Neural progenitor cell (in vitro differentiated cells): ENCODE data around the gene TRMO. TPM values are rescaled to one million over a fixed set of nuclear protein-coding genes. Genes with fewer than 3 reads are reported as not detected.

Source experiments
- DNase-seq: peaks from one replicate; pipeline ENCODE4 v3.0.0-alpha.2; 2016; ENCODE audit warnings: low spot score
- H2AFZ ChIP-seq: fragments of 200-600 bp; sonication (generic); replicated peaks from 2 replicates; pipeline ENCODE4 v1.6.1; 2016; ENCODE audit warnings: antibody characterized with exemption
- H3F3A ChIP-seq: fragments of 200-600 bp; sonication (generic); 2 replicates; pipeline ENCODE4 v1.6.1; 2016; ENCODE audit warnings: antibody characterized with exemption, low read depth
- H3K27ac ChIP-seq: fragments of 200-600 bp; sonication (generic); 2 replicates; pipeline ENCODE4 v1.5.1; 2016; ENCODE audit warnings: mild to moderate bottlenecking
- H3K27me3 ChIP-seq: fragments of 200-600 bp; sonication (generic); 2 replicates; pipeline ENCODE4 v1.6.1; 2016; ENCODE audit warnings: mild to moderate bottlenecking, moderate library complexity
- H3K36me3 ChIP-seq: fragments of 200-600 bp; sonication (generic); 2 replicates; pipeline ENCODE4 v1.5.1; 2016
- H3K4me1 ChIP-seq: fragments of 200-600 bp; sonication (generic); 2 replicates; pipeline ENCODE4 v1.6.1; 2016; ENCODE audit warnings: mixed run types
- H3K4me2 ChIP-seq: fragments of 200-600 bp; sonication (generic); 2 replicates; pipeline ENCODE4 v1.6.1; 2016
- H3K4me3 ChIP-seq: fragments of 200-600 bp; sonication (generic); 2 replicates; pipeline ENCODE4 v1.5.1; 2016
- H3K79me2 ChIP-seq: fragments of 200-600 bp; sonication (generic); 2 replicates; pipeline ENCODE4 v1.6.1; 2016; ENCODE audit warnings: low read depth
- H3K9ac ChIP-seq: fragments of 200-600 bp; sonication (generic); 2 replicates; pipeline ENCODE4 v1.6.1; 2016
- H3K9me3 ChIP-seq: fragments of 200-600 bp; sonication (generic); 2 replicates; pipeline ENCODE4 v1.5.1; 2016; ENCODE audit warnings: low read depth
- H4K20me1 ChIP-seq: fragments of 200-600 bp; sonication (generic); 2 replicates; pipeline ENCODE4 v1.6.1; 2016; ENCODE audit warnings: low read depth
- H3K27ac Mint-ChIP-seq: 3 replicates; pipeline ENCODE4 v1.8.0; 2021; ENCODE audit warnings: mixed read lengths
- H3K27me3 Mint-ChIP-seq: 2 replicates; pipeline ENCODE4 v1.8.0; 2022; ENCODE audit warnings: low read depth, mild to moderate bottlenecking, inconsistent platforms, moderate library complexity, mixed read lengths; ENCODE audit not compliant: insufficient read depth
- H3K36me3 Mint-ChIP-seq: 3 replicates; pipeline ENCODE4 v1.8.0; 2021; ENCODE audit warnings: mixed read lengths
- H3K4me1 Mint-ChIP-seq: 3 replicates; pipeline ENCODE4 v1.8.0; 2021; ENCODE audit warnings: mixed read lengths
- H3K4me3 Mint-ChIP-seq: 3 replicates; pipeline ENCODE4 v1.8.0; 2021; ENCODE audit warnings: mild to moderate bottlenecking, moderate library complexity, mixed read lengths
- H3K9me3 Mint-ChIP-seq: 3 replicates; pipeline ENCODE4 v1.8.0; 2020; ENCODE audit warnings: mixed read lengths
- EZH2 ChIP-seq: fragments of 200-600 bp; sonication (generic); IDR thresholded peaks from 2 replicates; pipeline ENCODE4 v1.6.1; 2017; ENCODE audit warnings: antibody characterized with exemption, mild to moderate bottlenecking, moderate library complexity
- EZH2phosphoT487 ChIP-seq: fragments of 200-600 bp; sonication (generic); IDR thresholded peaks from 2 replicates; pipeline ENCODE4 v1.6.1; 2017; ENCODE audit warnings: antibody characterized with exemption
- total RNA-seq: library from RNA; depleted of rRNA; stranded (reverse); fragments of >200 nt; gene quantifications from 2 replicates; pipeline ENCODE4 v1.2.3, GENCODE V29; 2015; ENCODE audit warnings: low replicate concordance
- TF ChIP-seq, protein P1 (sequence below): fragments of 200-600 bp; sonication (generic); IDR thresholded peaks from 2 replicates; pipeline ENCODE4 v1.5.1; 2017; ENCODE audit warnings: antibody characterized with exemption, mild to moderate bottlenecking

Gene TRMO
- total RNA-seq, 1 donor from 2014 or later, result 5.7 TPM

DNA sequence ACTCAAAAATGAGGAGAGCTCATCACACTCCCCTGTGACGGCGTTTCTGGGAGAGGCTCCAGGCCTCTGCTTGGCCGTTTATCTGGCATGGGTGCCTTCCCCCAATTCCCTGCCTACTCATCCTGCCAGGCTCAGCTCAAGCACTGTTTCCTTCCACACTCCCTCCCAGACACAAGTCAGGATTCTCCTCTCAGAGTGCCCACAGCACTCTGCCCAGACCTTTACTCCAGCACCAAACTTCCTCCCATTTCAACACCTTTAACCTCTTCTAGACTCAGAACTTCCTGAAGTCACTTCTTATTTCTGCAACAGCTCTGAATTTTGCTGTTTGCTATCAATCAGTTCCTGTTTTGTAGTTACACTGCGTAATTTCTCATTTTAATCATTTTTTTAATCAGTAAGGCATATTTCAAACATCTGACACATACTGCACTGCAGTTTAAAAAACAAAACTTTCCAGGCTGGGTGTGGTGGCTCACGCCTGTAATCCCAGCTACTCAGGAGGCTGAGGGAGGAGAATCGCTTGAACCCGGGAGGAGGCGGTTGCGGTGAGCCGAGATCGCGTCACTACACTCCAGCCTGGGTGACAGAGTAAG, 16.0 kb downstream of the TRMO start:
- H3K36me3 ChIP-seq, result no peaks in the 10 kb centered on the region

DNA sequence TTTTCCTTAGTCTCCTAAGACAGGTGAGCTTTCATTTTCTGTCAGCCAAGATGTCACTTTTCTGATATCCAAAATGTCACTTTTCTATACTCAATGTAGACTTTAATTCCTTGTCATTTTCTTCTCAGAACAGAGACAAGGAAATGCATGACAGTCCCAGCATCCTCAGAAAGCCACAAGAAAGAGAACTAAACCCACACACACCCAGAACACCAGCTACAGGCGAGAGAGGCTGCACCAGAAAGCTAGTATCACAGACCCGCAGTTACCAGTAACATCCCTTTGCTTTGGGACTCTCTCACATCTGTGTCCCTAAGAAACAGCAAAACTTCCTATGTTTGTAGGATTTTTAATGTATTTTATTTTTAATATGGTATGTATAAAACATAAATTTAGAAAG, 17.1 kb downstream of the TRMO start:
- no peaks in the 10 kb centered on the region for H3K4me1 ChIP-seq
- Mint-ChIP-seq H3K27ac (no peak overlapping the region), H3K9me3 (no peaks in the 10 kb centered on the region), H3K4me3 (no peak overlapping the region), H3K27me3 (no peaks in the 10 kb centered on the region), H3K36me3 (peaks cover 7% of the 10 kb centered on the region), H3K4me1 (no peaks in the 10 kb centered on the region)
- TF ChIP-seq, protein P1, sequence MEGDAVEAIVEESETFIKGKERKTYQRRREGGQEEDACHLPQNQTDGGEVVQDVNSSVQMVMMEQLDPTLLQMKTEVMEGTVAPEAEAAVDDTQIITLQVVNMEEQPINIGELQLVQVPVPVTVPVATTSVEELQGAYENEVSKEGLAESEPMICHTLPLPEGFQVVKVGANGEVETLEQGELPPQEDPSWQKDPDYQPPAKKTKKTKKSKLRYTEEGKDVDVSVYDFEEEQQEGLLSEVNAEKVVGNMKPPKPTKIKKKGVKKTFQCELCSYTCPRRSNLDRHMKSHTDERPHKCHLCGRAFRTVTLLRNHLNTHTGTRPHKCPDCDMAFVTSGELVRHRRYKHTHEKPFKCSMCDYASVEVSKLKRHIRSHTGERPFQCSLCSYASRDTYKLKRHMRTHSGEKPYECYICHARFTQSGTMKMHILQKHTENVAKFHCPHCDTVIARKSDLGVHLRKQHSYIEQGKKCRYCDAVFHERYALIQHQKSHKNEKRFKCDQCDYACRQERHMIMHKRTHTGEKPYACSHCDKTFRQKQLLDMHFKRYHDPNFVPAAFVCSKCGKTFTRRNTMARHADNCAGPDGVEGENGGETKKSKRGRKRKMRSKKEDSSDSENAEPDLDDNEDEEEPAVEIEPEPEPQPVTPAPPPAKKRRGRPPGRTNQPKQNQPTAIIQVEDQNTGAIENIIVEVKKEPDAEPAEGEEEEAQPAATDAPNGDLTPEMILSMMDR, result no peak
- TF ChIP-seq EZH2, result no peak
- no peak for TF ChIP-seq EZH2phosphoT487
- H3K9ac ChIP-seq, result no peak overlapping the region
- DNase-seq, result no peak
- no peak overlapping the region for H3K4me3 ChIP-seq
- H3K9me3 ChIP-seq, result no peaks in the 10 kb centered on the region
- no peaks in the 10 kb centered on the region for H3F3A ChIP-seq
- no peaks in the 10 kb centered on the region for H3K79me2 ChIP-seq
- no peaks in the 10 kb centered on the region for H4K20me1 ChIP-seq
- H3K36me3 ChIP-seq, result no peaks in the 10 kb centered on the region
- no peak overlapping the region for H2AFZ ChIP-seq
- no peak overlapping the region for H3K4me2 ChIP-seq
- H3K27me3 ChIP-seq, result no peaks in the 10 kb centered on the region
- H3K27ac ChIP-seq, result no peak overlapping the region

More for the DNA sequence above, 16.0 kb downstream of the TRMO start:
- Mint-ChIP-seq H3K27me3 (no peaks in the 10 kb centered on the region), H3K36me3 (peaks cover 9% of the 10 kb centered on the region), H3K4me1 (no peaks in the 10 kb centered on the region), H3K27ac (no peak overlapping the region), H3K4me3 (no peak overlapping the region), H3K9me3 (no peaks in the 10 kb centered on the region)
- Histone ChIP-seq H3K79me2 (no peaks in the 10 kb centered on the region), H3K27me3 (no peaks in the 10 kb centered on the region), H3K9ac (no peak overlapping the region), H2AFZ (no peak overlapping the region), H4K20me1 (no peaks in the 10 kb centered on the region), H3K27ac (no peak overlapping the region), H3K4me1 (no peaks in the 10 kb centered on the region), H3K4me2 (no peak overlapping the region), H3K4me3 (no peak overlapping the region), H3F3A (no peaks in the 10 kb centered on the region), H3K9me3 (no peaks in the 10 kb centered on the region)
- TF ChIP-seq, protein P1, result no peak
- TF ChIP-seq EZH2phosphoT487, result no peak
- TF ChIP-seq EZH2, result no peak
- no peak for DNase-seq

DNA sequence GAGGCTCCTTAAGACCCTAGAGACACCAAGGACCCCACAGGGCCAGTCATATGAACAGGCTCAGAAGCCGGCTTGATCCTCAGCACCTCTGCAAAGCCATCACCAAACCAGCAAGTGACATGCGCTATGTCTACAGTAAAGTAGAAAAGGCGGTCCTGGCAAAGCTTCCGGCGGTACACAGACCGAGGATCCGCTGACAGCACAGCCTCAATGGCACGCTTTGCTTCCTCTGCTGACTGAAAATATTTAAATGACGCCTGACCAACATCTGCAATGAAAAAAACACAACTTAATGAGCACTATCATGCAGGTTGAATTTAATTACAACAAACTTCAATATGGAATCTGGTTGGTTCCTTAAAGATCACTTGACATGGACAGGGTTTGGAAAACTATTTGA, 17.6 kb downstream of the TRMO start:
- no peak overlapping the region for H3K4me2 ChIP-seq
- H3K27me3 ChIP-seq, result no peaks in the 10 kb centered on the region
- peaks cover 2% of the 10 kb centered on the region for H3K27me3 Mint-ChIP-seq
- H3K9me3 ChIP-seq, result no peaks in the 10 kb centered on the region
- no peaks in the 10 kb centered on the region for H3F3A ChIP-seq
- H3K9ac ChIP-seq, result peak overlapping the region; percentile 27
- no peaks in the 10 kb centered on the region for H4K20me1 ChIP-seq
- no peak overlapping the region for H3K27ac ChIP-seq
- no peak overlapping the region for H3K4me3 ChIP-seq
- H3K36me3 Mint-ChIP-seq, result peaks cover 7% of the 10 kb centered on the region
- no peaks in the 10 kb centered on the region for H3K4me1 Mint-ChIP-seq
- no peak for DNase-seq
- H3K36me3 ChIP-seq, result no peaks in the 10 kb centered on the region
- no peaks in the 10 kb centered on the region for H3K79me2 ChIP-seq
- no peak overlapping the region for H3K27ac Mint-ChIP-seq
- H3K4me1 ChIP-seq, result no peaks in the 10 kb centered on the region
- H3K4me3 Mint-ChIP-seq, result no peak overlapping the region
- TF ChIP-seq EZH2, result no peak
- TF ChIP-seq, protein P1, result no peak
- no peak for TF ChIP-seq EZH2phosphoT487
- no peak overlapping the region for H2AFZ ChIP-seq
- no peaks in the 10 kb centered on the region for H3K9me3 Mint-ChIP-seq
